GM21786 (cell line): ENCODE data around the gene TMEM253.
A peak's percentile ranks its signal among the peaks of the same experiment; 100 is the strongest.

Experiments
- ATAC-seq: cut with Tn5 transposase; IDR thresholded peaks from one replicate; pipeline ENCODE4 v1.9.1; 2021; ENCODE audit not compliant: unreplicated experiment

Gene TMEM253

GRCh38 chr14:21070610-21071224 is 30.1 kb upstream of the TMEM253 start:
- no peak for ATAC-seq

GRCh38 chr14:21071225-21072030 is 29.4 kb upstream of the TMEM253 start:
- peak; percentile 74 for ATAC-seq

GRCh38 chr14:21072031-21072473 is 28.8 kb upstream of the TMEM253 start:
- no peak for ATAC-seq

- ATAC-seq = no peak
Measured at GRCh38 chr14:21072781-21073339, 28.0 kb upstream of the TMEM253 start.

GRCh38 chr14:21073921-21074320 is 26.9 kb upstream of the TMEM253 start:
- ATAC-seq = no peak

- ATAC-seq = no peak
Measured at GRCh38 chr14:21074398-21075272, 26.2 kb upstream of the TMEM253 start.

- no peak for ATAC-seq
Measured at GRCh38 chr14:21075719-21076437, 25.0 kb upstream of the TMEM253 start.

GRCh38 chr14:21077672-21078071 is 23.2 kb upstream of the TMEM253 start:
- no peak for ATAC-seq

- no peak for ATAC-seq
Measured at GRCh38 chr14:21078287-21078686, 22.6 kb upstream of the TMEM253 start.

- ATAC-seq = no peak
Measured at GRCh38 chr14:21078726-21079125, 22.1 kb upstream of the TMEM253 start.

GRCh38 chr14:21081521-21082142 is 19.2 kb upstream of the TMEM253 start:
- ATAC-seq = no peak

- no peak for ATAC-seq
Measured at GRCh38 chr14:21083565-21084325, 17.1 kb upstream of the TMEM253 start.

GRCh38 chr14:21084396-21084795 is 16.5 kb upstream of the TMEM253 start:
- no peak for ATAC-seq

GRCh38 chr14:21084998-21085853 is 15.6 kb upstream of the TMEM253 start:
- no peak for ATAC-seq

- ATAC-seq = no peak
Measured at GRCh38 chr14:21086908-21087293, 14.0 kb upstream of the TMEM253 start.

- peak; percentile 31 for ATAC-seq
Measured at GRCh38 chr14:21087294-21088091, 13.4 kb upstream of the TMEM253 start.

- no peak for ATAC-seq
Measured at GRCh38 chr14:21088687-21089086, 12.2 kb upstream of the TMEM253 start.

- no peak for ATAC-seq
Measured at GRCh38 chr14:21089271-21089670, 11.6 kb upstream of the TMEM253 start.
